GM23338 (cell line): ENCODE measurements around the gene CTNND2. TPM values are rescaled to one million over a fixed set of nuclear protein-coding genes. Genes with fewer than 3 reads are reported as not detected.

Experiments
- ATAC-seq: fragments of 200-7000 bp; cut with Tn5 transposase; 3 replicates; pipeline ENCODE4 v1.9.1; 2020
- DNase-seq: peaks from one replicate; pipeline ENCODE4 v3.0.0-alpha.2; 2015; ENCODE audit warnings: low spot score
- H2AFZ ChIP-seq: fragments of 200-600 bp; sonication (generic); 2 replicates; pipeline ENCODE4 v1.8.0; 2016; ENCODE audit warnings: antibody characterized with exemption, mild to moderate bottlenecking, moderate library complexity
- H3F3A ChIP-seq: fragments of 200-600 bp; sonication (generic); replicated peaks from 2 replicates; pipeline ENCODE4 v1.8.0; 2017; ENCODE audit warnings: antibody characterized with exemption, mixed run types, low read depth
- H3K27ac ChIP-seq: fragments of 200-600 bp; sonication (generic); 2 replicates; pipeline ENCODE4 v1.6.1; 2016; ENCODE audit warnings: low read depth
- H3K27me3 ChIP-seq: fragments of 200-600 bp; sonication (generic); 2 replicates; pipeline ENCODE4 v1.8.0; 2016; ENCODE audit warnings: mild to moderate bottlenecking, mixed run types, moderate library complexity; ENCODE audit not compliant: insufficient read depth
- H3K36me3 ChIP-seq: fragments of 200-600 bp; sonication (generic); 2 replicates; pipeline ENCODE4 v1.8.0; 2016; ENCODE audit warnings: mild to moderate bottlenecking; ENCODE audit not compliant: insufficient read depth
- H3K4me1 ChIP-seq: fragments of 200-600 bp; sonication (generic); 2 replicates; pipeline ENCODE4 v1.8.0; 2016; ENCODE audit warnings: mild to moderate bottlenecking, moderate library complexity; ENCODE audit not compliant: insufficient read depth
- H3K4me2 ChIP-seq: fragments of 200-600 bp; sonication (generic); 2 replicates; pipeline ENCODE4 v1.7.1; 2017; ENCODE audit warnings: mixed run types
- H3K4me3 ChIP-seq: fragments of 200-600 bp; sonication (generic); 2 replicates; pipeline ENCODE4 v1.6.1; 2016; ENCODE audit warnings: mixed run types
- H3K79me2 ChIP-seq: fragments of 200-600 bp; sonication (generic); replicated peaks from 2 replicates; pipeline ENCODE4 v1.8.0; 2017; ENCODE audit warnings: mild to moderate bottlenecking; ENCODE audit not compliant: insufficient read depth
- H3K9me2 ChIP-seq: fragments of 200-600 bp; sonication (generic); 2 replicates; pipeline ENCODE4 v1.8.0; 2017; ENCODE audit not compliant: insufficient read depth
- H4K20me1 ChIP-seq: fragments of 200-600 bp; sonication (generic); replicated peaks from 2 replicates; pipeline ENCODE4 v1.8.0; 2017; ENCODE audit warnings: mild to moderate bottlenecking; ENCODE audit not compliant: insufficient read depth
- H3K27ac Mint-ChIP-seq: 2 replicates; pipeline ENCODE4 v1.8.0; 2020; ENCODE audit warnings: inconsistent platforms, mild to moderate bottlenecking, moderate library complexity, mixed read lengths
- H3K27me3 Mint-ChIP-seq: 3 replicates; pipeline ENCODE4 v1.8.0; 2022; ENCODE audit warnings: low read depth, mild to moderate bottlenecking, moderate library complexity, mixed read lengths, inconsistent platforms; ENCODE audit not compliant: insufficient read depth, poor library complexity
- H3K36me3 Mint-ChIP-seq: 3 replicates; pipeline ENCODE4 v1.8.0; 2021; ENCODE audit warnings: low read depth, mild to moderate bottlenecking, inconsistent platforms, moderate library complexity, mixed read lengths
- H3K4me1 Mint-ChIP-seq: 3 replicates; pipeline ENCODE4 v1.8.0; 2020; ENCODE audit warnings: mild to moderate bottlenecking, inconsistent platforms, mixed read lengths
- H3K4me3 Mint-ChIP-seq: 3 replicates; pipeline ENCODE4 v1.8.0; 2021; ENCODE audit warnings: moderate library complexity, mild to moderate bottlenecking, inconsistent platforms, mixed read lengths
- H3K9me3 Mint-ChIP-seq: 3 replicates; pipeline ENCODE4 v1.8.0; 2020; ENCODE audit warnings: moderate library complexity, mild to moderate bottlenecking, inconsistent platforms, mixed read lengths
- CREB1 ChIP-seq: fragments of 250-450 bp; sonication (Bioruptor Pico); IDR thresholded peaks from 2 replicates; pipeline ENCODE4 v1.5.0; 2020; ENCODE audit warnings: low read depth, mild to moderate bottlenecking, moderate library complexity
- CTCF ChIP-seq, 2 experiments: fragments of 200-600 bp in 1 of 2; sonication (generic) in 1 of 2; conservative IDR thresholded peaks; 2 replicates each; pipeline versions ENCODE4 v1.5.1 to v1.6.1; 2016 to 2017; ENCODE audit warnings: antibody characterized with exemption in 2 of 2, low read depth in 2 of 2, mild to moderate bottlenecking in 2 of 2, moderate library complexity in 1 of 2
- EZH2phosphoT487 ChIP-seq: fragments of 200-600 bp; sonication (generic); IDR thresholded peaks from one replicate; pipeline ENCODE4 v1.8.1; 2018; ENCODE audit warnings: antibody characterized with exemption; ENCODE audit not compliant: unreplicated experiment
- NANOG ChIP-seq: IDR thresholded peaks from 2 replicates; pipeline ENCODE4 v1.6.1; 2016; ENCODE audit warnings: antibody characterized with exemption, borderline replicate concordance
- REST ChIP-seq: IDR thresholded peaks from one replicate; pipeline ENCODE4 v1.6.1; 2018; ENCODE audit warnings: antibody characterized with exemption; ENCODE audit not compliant: unreplicated experiment
- STAT1 ChIP-seq: IDR thresholded peaks from one replicate; pipeline ENCODE4 v1.6.1; 2016; ENCODE audit warnings: antibody characterized with exemption; ENCODE audit not compliant: unreplicated experiment
- ZNF331 ChIP-seq: fragments of 250-450 bp; sonication (Bioruptor Pico); IDR thresholded peaks from 2 replicates; pipeline ENCODE4 v1.5.0; 2020; ENCODE audit warnings: low read depth, mild to moderate bottlenecking, moderate library complexity
- polyA plus RNA-seq: library from polyadenylated mRNA; unstranded; fragments of >200 nt; fragmentation: Nextera tagmentation; extraction: Ambion mirVana; gene quantifications from 2 replicates; pipeline ENCODE4 v1.2.1, GENCODE V29; 2016
- total RNA-seq: library from RNA; depleted of rRNA; stranded (reverse); fragments of >200 nt; shearing (Covaris generic); gene quantifications from 2 replicates; pipeline ENCODE4 v1.2.3, GENCODE V29; 2014

Gene CTNND2
- total and polyA plus RNA-seq, 2 experiments from 2014 or later: 5.1 to 7.0 TPM

GRCh38 chr5:11724940-11725339, 179.3 kb downstream of the CTNND2 start:
- H3K4me1 Mint-ChIP-seq: no peaks in the 10 kb centered on the region
- Histone ChIP-seq H3F3A (no peaks in the 10 kb centered on the region), H3K27ac (no peak overlapping the region), H2AFZ (no peak overlapping the region), H3K9me2 (no peaks in the 10 kb centered on the region), H3K27me3 (no peaks in the 10 kb centered on the region), H3K4me2 (no peak overlapping the region), H4K20me1 (no peaks in the 10 kb centered on the region), H3K4me1 (no peaks in the 10 kb centered on the region), H3K79me2 (no peaks in the 10 kb centered on the region), H3K4me3 (no peak overlapping the region), H3K36me3 (no peaks in the 10 kb centered on the region)
- H3K27me3 Mint-ChIP-seq: no peaks in the 10 kb centered on the region
- ATAC-seq (no peak), DNase-seq (no peak)
- H3K4me3 Mint-ChIP-seq: no peak overlapping the region
- no peak overlapping the region for H3K27ac Mint-ChIP-seq
- no peaks in the 10 kb centered on the region for H3K36me3 Mint-ChIP-seq
- H3K9me3 Mint-ChIP-seq: no peaks in the 10 kb centered on the region
- no peak for TF ChIP-seq STAT1
- TF ChIP-seq CREB1: no peak
- TF ChIP-seq REST: no peak
- no peak for TF ChIP-seq ZNF331 (CRISPR knock-in tag)

GRCh38 chr5:11719888-11720481, 184.3 kb downstream of the CTNND2 start:
- Mint-ChIP-seq H3K36me3 (no peaks in the 10 kb centered on the region), H3K27ac (no peak overlapping the region), H3K4me1 (peaks cover 4% of the 10 kb centered on the region; the same call in 2 of the 3 replicates), H3K4me3 (no peak overlapping the region), H3K9me3 (no peaks in the 10 kb centered on the region), H3K27me3 (peaks cover 2% of the 10 kb centered on the region)
- Histone ChIP-seq H3F3A (no peaks in the 10 kb centered on the region), H3K4me3 (no peak overlapping the region), H3K36me3 (no peaks in the 10 kb centered on the region), H3K9me2 (no peaks in the 10 kb centered on the region), H3K27ac (no peak overlapping the region), H4K20me1 (no peaks in the 10 kb centered on the region), H2AFZ (no peak overlapping the region), H3K4me1 (no peaks in the 10 kb centered on the region), H3K79me2 (no peaks in the 10 kb centered on the region), H3K4me2 (no peak overlapping the region), H3K27me3 (no peaks in the 10 kb centered on the region)
- no peak for TF ChIP-seq NANOG
- peak; percentile 74 to 89 for TF ChIP-seq CTCF (conservative IDR thresholded peaks at IDR 0.05; ENCODE audit: low read depth in 2 of 2)
- no peak for TF ChIP-seq EZH2phosphoT487
- DNase-seq: peak; percentile 89
- peak; percentile 90 for ATAC-seq
